Glutamatergic neuron (in vitro differentiated cells): ENCODE data around the gene ADARB2. TPM values are rescaled to one million over a fixed set of nuclear protein-coding genes. Genes with fewer than 3 reads are reported as not detected.

ENCODE experiments used
- DNase-seq: peaks from one replicate; pipeline ENCODE4 v3.0.0; 2022
- H3K27ac Mint-ChIP-seq: one replicate; pipeline ENCODE4 v1.8.0; 2020; ENCODE audit warnings: mild to moderate bottlenecking, mixed read lengths, inconsistent platforms; ENCODE audit not compliant: unreplicated experiment
- H3K27me3 Mint-ChIP-seq: one replicate; pipeline ENCODE4 v1.8.0; 2020; ENCODE audit warnings: mild to moderate bottlenecking, moderate library complexity, mixed read lengths, inconsistent platforms; ENCODE audit not compliant: unreplicated experiment
- H3K36me3 Mint-ChIP-seq: one replicate; pipeline ENCODE4 v1.8.0; 2020; ENCODE audit warnings: mild to moderate bottlenecking, mixed read lengths, inconsistent platforms; ENCODE audit not compliant: unreplicated experiment
- H3K4me1 Mint-ChIP-seq: one replicate; pipeline ENCODE4 v1.8.0; 2020; ENCODE audit warnings: mild to moderate bottlenecking, low read depth, mixed read lengths, inconsistent platforms; ENCODE audit not compliant: unreplicated experiment
- H3K4me3 Mint-ChIP-seq: one replicate; pipeline ENCODE4 v1.8.0; 2020; ENCODE audit warnings: mild to moderate bottlenecking, mixed read lengths, inconsistent platforms; ENCODE audit not compliant: unreplicated experiment
- H3K9me3 Mint-ChIP-seq: one replicate; pipeline ENCODE4 v1.8.0; 2020; ENCODE audit warnings: mild to moderate bottlenecking, moderate library complexity, mixed read lengths, inconsistent platforms; ENCODE audit not compliant: unreplicated experiment
- total RNA-seq: library from RNA; stranded (reverse); fragmentation: NEBNext Ultra II Directional; extraction: Animal tissue kit (Norgen Biotek cat#: 25700); gene quantifications from one replicate; pipeline ENCODE4 v1.2.1, GENCODE V29; 2021; ENCODE audit not compliant: unreplicated experiment
- TF ChIP-seq, protein P1 (sequence below): fragments of 200-600 bp; sonication (generic); IDR thresholded peaks from one replicate; pipeline ENCODE4 v1.5.0; 2021; ENCODE audit not compliant: partially characterized antibody, unreplicated experiment

ADARB2 gene
- total RNA-seq, 1 donor from 2014 or later, result 20.6 TPM

DNA sequence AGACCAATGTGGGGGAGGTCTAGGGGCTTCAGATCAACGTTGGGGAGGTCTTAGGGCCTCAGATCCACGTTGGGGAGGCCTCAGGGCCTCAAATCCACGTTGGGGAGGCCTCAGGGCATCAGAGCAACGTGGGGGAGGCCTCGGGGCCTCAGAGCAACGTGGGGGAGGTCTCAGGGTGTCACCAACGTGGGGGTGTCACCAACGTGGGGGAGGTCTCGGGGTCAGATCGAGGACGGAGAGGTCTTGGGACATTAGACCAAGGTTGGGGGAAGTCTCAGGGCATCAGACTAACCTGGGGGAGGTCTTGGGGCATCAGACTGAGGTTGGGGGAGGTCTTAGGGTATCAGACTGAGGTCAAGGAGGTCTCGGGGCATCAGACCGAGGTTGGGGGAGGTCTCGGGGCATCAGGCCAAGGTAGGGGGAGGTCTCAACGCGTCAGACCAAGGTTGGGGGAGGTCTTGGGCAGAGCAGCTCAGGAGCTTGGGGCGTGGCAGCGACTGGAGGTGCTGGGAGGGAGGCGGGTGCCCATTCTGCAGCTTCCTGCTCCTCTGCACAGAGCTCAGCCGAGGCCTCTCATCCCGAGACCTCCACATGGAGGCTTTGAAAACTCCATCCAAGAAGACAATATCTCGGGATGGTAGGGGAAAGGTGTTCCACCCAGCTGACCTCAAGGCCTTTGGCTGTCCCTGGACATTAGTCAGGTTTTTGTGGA is 521.3 kb downstream of the ADARB2 start:
- peaks cover 2% of the 10 kb centered on the region for H3K27me3 Mint-ChIP-seq
- peaks cover 3% of the 10 kb centered on the region for H3K36me3 Mint-ChIP-seq
- H3K27ac Mint-ChIP-seq, result no peak overlapping the region
- no peak for DNase-seq
- TF ChIP-seq, protein P1, sequence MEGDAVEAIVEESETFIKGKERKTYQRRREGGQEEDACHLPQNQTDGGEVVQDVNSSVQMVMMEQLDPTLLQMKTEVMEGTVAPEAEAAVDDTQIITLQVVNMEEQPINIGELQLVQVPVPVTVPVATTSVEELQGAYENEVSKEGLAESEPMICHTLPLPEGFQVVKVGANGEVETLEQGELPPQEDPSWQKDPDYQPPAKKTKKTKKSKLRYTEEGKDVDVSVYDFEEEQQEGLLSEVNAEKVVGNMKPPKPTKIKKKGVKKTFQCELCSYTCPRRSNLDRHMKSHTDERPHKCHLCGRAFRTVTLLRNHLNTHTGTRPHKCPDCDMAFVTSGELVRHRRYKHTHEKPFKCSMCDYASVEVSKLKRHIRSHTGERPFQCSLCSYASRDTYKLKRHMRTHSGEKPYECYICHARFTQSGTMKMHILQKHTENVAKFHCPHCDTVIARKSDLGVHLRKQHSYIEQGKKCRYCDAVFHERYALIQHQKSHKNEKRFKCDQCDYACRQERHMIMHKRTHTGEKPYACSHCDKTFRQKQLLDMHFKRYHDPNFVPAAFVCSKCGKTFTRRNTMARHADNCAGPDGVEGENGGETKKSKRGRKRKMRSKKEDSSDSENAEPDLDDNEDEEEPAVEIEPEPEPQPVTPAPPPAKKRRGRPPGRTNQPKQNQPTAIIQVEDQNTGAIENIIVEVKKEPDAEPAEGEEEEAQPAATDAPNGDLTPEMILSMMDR, result no peak
- H3K9me3 Mint-ChIP-seq, result peaks cover 4% of the 10 kb centered on the region
- H3K4me3 Mint-ChIP-seq, result no peak overlapping the region
- H3K4me1 Mint-ChIP-seq, result peaks cover 9% of the 10 kb centered on the region

DNA sequence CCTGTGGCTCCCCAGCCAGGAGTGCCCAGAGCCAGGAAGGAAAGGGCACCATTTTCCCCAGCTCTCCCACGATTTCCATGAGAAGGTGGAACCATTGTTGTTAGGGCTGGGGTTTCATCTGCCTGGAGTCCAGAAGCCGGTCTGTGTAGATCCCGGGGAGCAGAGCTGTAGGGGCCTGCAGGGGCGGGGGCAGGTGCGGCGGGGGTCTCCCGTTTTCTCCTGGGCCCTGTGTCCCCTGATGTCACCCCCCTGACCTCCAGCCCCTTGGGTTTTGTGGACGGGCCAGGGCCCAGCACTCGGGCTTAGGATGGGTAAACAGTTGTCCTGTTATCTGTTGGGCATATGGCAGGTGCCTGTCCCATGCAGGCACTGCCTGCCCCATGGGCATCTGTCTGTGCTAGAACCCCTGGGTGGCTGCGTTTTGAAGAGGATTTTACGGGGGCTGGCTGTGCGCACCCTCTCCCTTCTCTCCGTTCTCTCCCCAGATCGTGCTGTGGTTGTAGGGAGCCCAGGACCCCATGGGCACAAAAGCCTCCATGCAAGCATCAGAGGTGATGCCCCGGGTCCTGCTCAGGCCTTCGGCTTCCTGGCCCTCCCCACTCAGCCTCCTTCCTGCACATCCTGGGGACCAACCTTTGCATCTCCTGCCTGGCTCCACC is 522.3 kb downstream of the ADARB2 start:
- peaks cover 9% of the 10 kb centered on the region for H3K4me1 Mint-ChIP-seq
- peaks cover 2% of the 10 kb centered on the region for H3K27me3 Mint-ChIP-seq
- no peak overlapping the region for H3K4me3 Mint-ChIP-seq
- peaks cover 7% of the 10 kb centered on the region for H3K36me3 Mint-ChIP-seq
- no peak for DNase-seq
- no peak overlapping the region for H3K27ac Mint-ChIP-seq
- TF ChIP-seq, protein P1, result no peak
- peaks cover 5% of the 10 kb centered on the region for H3K9me3 Mint-ChIP-seq

GRCh38 chr10:1214071-1214675 is 523.2 kb downstream of the ADARB2 start:
- DNase-seq, result no peak
- no peak overlapping the region for H3K27ac Mint-ChIP-seq
- peaks cover 7% of the 10 kb centered on the region for H3K9me3 Mint-ChIP-seq
- peaks cover 10% of the 10 kb centered on the region for H3K36me3 Mint-ChIP-seq
- H3K4me1 Mint-ChIP-seq, result peaks cover 9% of the 10 kb centered on the region
- TF ChIP-seq, protein P1, result no peak
- no peak overlapping the region for H3K4me3 Mint-ChIP-seq
- H3K27me3 Mint-ChIP-seq, result peaks cover 3% of the 10 kb centered on the region

GRCh38 chr10:1213252-1214070 is 523.9 kb downstream of the ADARB2 start:
- Mint-ChIP-seq H3K27me3 (peaks cover 4% of the 10 kb centered on the region), H3K4me1 (peaks cover 9% of the 10 kb centered on the region), H3K4me3 (no peak overlapping the region), H3K27ac (no peak overlapping the region), H3K36me3 (peaks cover 10% of the 10 kb centered on the region), H3K9me3 (peaks cover 7% of the 10 kb centered on the region)
- DNase-seq, result no peak
- TF ChIP-seq, protein P1, result no peak
